Central memory CD8-positive, alpha-beta T cell (primary cell): Measurements from ENCODE around the gene EPHA6.

Experiments used
- ATAC-seq: fragments of 150-1000 bp; cut with Tn5 transposase; replicated peaks from 2 replicates; pipeline ENCODE4 v1.10.0; 2022; ENCODE audit warnings: mild to moderate bottlenecking, moderate FRiP score, moderate number of reproducible peaks; ENCODE audit not compliant: poor library complexity, severe bottlenecking; ENCODE audit errors: extremely low read depth
- DNase-seq, 2 donors: peaks; one replicate each; pipeline ENCODE4 v3.0.0; 2021; ENCODE audit warnings: low spot score in 2 of 2
- H3K27ac Mint-ChIP-seq: one replicate; pipeline ENCODE4 v1.8.0; 2022; ENCODE audit warnings: low read depth, mild to moderate bottlenecking, moderate library complexity, mixed read lengths
- H3K27me3 Mint-ChIP-seq: one replicate; pipeline ENCODE4 v1.8.0; 2022; ENCODE audit warnings: mixed read lengths
- H3K36me3 Mint-ChIP-seq: one replicate; pipeline ENCODE4 v1.8.0; 2022; ENCODE audit warnings: mild to moderate bottlenecking, moderate library complexity, mixed read lengths; ENCODE audit not compliant: insufficient read depth
- H3K4me1 Mint-ChIP-seq: one replicate; pipeline ENCODE4 v1.8.0; 2022; ENCODE audit warnings: mixed read lengths
- H3K4me3 Mint-ChIP-seq: one replicate; pipeline ENCODE4 v1.8.0; 2022; ENCODE audit warnings: mild to moderate bottlenecking, moderate library complexity, mixed read lengths
- H3K9me3 Mint-ChIP-seq: one replicate; pipeline ENCODE4 v1.8.0; 2022; ENCODE audit warnings: mixed read lengths

The EPHA6 gene

DNA sequence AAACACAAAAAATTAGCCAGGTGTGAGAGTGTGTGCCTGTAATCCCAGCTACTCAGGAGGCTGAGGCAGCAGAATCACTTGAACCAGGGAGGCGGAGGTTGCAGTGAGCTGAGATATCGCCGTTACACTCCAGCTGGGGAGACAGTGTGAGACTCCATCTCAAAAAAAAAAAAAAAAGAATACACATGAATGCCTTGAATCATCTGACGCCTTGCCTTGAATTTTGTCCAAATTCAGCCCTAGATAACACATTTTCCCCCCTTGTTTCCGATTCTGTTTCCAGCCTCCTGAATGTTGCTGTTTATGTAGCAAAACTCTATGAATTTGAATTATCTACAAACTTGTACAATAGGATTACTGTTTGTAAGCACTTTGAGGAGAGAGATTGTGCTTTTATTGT lies 851.5 kb downstream of the EPHA6 start:
- Mint-ChIP-seq H3K4me1 (no peaks in the 10 kb centered on the region), H3K27me3 (no peaks in the 10 kb centered on the region), H3K4me3 (no peak overlapping the region), H3K9me3 (no peaks in the 10 kb centered on the region), H3K27ac (no peak overlapping the region), H3K36me3 (no peaks in the 10 kb centered on the region)
- ATAC-seq (no peak), DNase-seq (no peak)

- no peak for ATAC-seq
- Mint-ChIP-seq H3K27ac (no peak overlapping the region), H3K9me3 (no peaks in the 10 kb centered on the region), H3K4me3 (no peak overlapping the region), H3K4me1 (no peaks in the 10 kb centered on the region), H3K36me3 (no peaks in the 10 kb centered on the region), H3K27me3 (no peaks in the 10 kb centered on the region)
- DNase-seq = no peak
Measured at GRCh38 chr3:97670952-97671351, 856.6 kb downstream of the EPHA6 start.

DNA sequence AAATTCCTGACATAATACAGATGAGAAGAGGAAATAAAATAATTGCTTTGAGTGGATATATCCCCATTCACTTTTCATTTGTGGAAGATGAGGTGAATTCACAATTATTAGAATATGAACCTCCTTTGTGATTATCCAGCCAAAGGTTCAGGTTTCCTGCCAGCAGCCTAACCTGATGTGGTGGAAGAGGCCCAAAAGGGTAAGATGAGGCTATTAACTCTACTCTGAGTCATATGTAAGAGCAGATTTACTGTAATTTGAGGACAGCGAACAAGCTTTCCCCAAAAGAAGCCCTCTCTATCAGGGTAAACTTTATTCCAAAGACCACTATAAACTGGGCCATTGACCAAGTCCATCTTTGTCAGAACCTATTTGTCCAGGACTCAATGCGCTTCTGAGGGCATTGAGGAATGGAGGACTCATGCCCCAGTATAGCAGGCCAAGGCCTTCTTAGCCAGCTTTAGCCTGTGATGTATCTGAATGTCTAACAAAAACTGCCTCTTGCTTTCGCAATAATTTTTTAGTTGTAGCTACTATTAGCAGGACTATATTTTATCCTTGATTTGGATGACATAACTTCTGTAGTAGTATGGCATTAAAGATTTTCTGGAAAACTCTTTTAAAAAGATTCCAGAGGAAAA lies 859.1 kb downstream of the EPHA6 start:
- Mint-ChIP-seq H3K4me1 (no peaks in the 10 kb centered on the region), H3K9me3 (no peaks in the 10 kb centered on the region), H3K27ac (no peak overlapping the region), H3K4me3 (no peak overlapping the region), H3K27me3 (no peaks in the 10 kb centered on the region), H3K36me3 (no peaks in the 10 kb centered on the region)
- no peak for DNase-seq
- ATAC-seq = no peak

DNA sequence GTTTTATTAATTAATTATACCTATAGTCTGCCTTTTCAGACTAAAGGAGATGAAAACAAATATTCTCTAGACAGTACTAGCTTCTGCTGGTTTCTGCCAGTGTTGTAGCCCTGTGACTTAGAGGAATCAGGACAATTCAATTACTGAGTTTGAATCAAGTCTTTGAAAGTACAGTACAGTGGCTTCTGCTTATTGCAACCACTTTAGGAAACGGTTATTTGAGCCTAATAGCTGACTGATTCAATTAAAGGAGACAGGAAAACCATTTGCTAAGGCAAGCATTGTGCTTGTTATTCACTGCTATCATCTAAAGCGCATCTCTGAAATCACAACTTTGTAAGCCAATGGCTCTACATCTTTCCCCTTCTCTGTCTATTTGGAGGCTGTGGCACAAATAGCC lies 860.1 kb downstream of the EPHA6 start:
- H3K9me3 Mint-ChIP-seq = no peaks in the 10 kb centered on the region
- no peaks in the 10 kb centered on the region for H3K36me3 Mint-ChIP-seq
- DNase-seq (no peak), ATAC-seq (no peak)
- H3K4me3 Mint-ChIP-seq = no peak overlapping the region
- no peak overlapping the region for H3K27ac Mint-ChIP-seq
- H3K27me3 Mint-ChIP-seq = no peaks in the 10 kb centered on the region
- no peaks in the 10 kb centered on the region for H3K4me1 Mint-ChIP-seq

- ATAC-seq (no peak), DNase-seq (no peak)
- no peaks in the 10 kb centered on the region for H3K9me3 Mint-ChIP-seq
- H3K27me3 Mint-ChIP-seq = no peaks in the 10 kb centered on the region
- H3K36me3 Mint-ChIP-seq = no peaks in the 10 kb centered on the region
- H3K27ac Mint-ChIP-seq = no peak overlapping the region
- no peak overlapping the region for H3K4me3 Mint-ChIP-seq
- no peaks in the 10 kb centered on the region for H3K4me1 Mint-ChIP-seq
Measured at GRCh38 chr3:97680210-97680609, 865.8 kb downstream of the EPHA6 start.

GRCh38 chr3:97680696-97681095 lies 866.3 kb downstream of the EPHA6 start:
- Mint-ChIP-seq H3K4me1 (no peaks in the 10 kb centered on the region), H3K27me3 (no peaks in the 10 kb centered on the region), H3K36me3 (no peaks in the 10 kb centered on the region), H3K4me3 (no peak overlapping the region), H3K27ac (no peak overlapping the region), H3K9me3 (no peaks in the 10 kb centered on the region)
- DNase-seq (no peak), ATAC-seq (no peak)

GRCh38 chr3:97684490-97684889 lies 870.1 kb downstream of the EPHA6 start:
- H3K27ac Mint-ChIP-seq = no peak overlapping the region

GRCh38 chr3:97686258-97686657 lies 871.9 kb downstream of the EPHA6 start:
- Mint-ChIP-seq H3K27me3 (no peaks in the 10 kb centered on the region), H3K4me1 (no peaks in the 10 kb centered on the region), H3K9me3 (no peaks in the 10 kb centered on the region), H3K27ac (no peak overlapping the region), H3K4me3 (no peak overlapping the region), H3K36me3 (no peaks in the 10 kb centered on the region)
- DNase-seq = no peak
- ATAC-seq = no peak

More at GRCh38 chr3:97684490-97684889, 870.1 kb downstream of the EPHA6 start:
- ATAC-seq (no peak), DNase-seq (no peak)
- Mint-ChIP-seq H3K27me3 (no peaks in the 10 kb centered on the region), H3K4me1 (no peaks in the 10 kb centered on the region), H3K36me3 (no peaks in the 10 kb centered on the region), H3K4me3 (no peak overlapping the region), H3K9me3 (no peaks in the 10 kb centered on the region)

DNA sequence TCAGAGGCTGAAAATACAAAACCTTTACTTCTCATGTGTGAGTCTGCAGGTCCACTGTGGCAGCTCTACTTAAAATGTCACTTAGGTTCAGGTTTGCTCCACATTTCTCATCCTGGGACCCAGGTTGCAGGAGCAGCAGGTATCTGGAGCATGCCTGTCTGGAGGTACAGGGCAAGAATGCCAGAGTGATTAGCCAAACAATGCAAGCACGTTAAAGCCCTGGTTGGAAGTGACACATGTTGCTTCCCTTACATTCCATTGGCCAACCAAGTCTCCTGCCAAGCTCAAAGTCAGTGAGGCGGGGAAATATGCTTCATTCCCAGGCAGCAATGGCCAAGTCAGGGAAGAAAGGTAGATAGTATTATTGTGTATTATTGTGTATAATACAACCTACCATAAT lies 873.3 kb downstream of the EPHA6 start:
- H3K36me3 Mint-ChIP-seq = no peaks in the 10 kb centered on the region
- ATAC-seq = no peak
- no peaks in the 10 kb centered on the region for H3K27me3 Mint-ChIP-seq
- H3K4me1 Mint-ChIP-seq = no peaks in the 10 kb centered on the region
- H3K9me3 Mint-ChIP-seq = no peaks in the 10 kb centered on the region
- no peak overlapping the region for H3K27ac Mint-ChIP-seq
- DNase-seq = no peak
- H3K4me3 Mint-ChIP-seq = no peak overlapping the region

DNA sequence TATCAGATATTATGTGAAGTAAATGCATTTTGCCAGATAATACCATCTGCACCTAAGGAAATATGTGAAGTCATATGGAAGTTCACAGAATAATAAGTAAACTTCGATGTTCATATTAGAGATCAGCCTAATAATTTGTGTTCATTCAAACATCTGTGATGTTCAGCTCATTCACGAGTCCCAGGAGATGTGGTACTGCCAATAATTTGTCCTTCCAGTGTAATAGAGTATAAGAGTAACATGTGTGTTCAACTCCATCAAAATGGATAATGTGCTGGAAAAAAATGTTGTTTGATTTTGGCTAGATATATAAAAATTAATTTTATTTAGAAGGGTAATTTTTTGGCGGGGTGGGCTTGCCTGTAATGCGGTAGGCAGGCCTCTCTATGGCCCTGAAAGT lies 874.7 kb downstream of the EPHA6 start:
- Mint-ChIP-seq H3K4me3 (no peak overlapping the region), H3K4me1 (no peaks in the 10 kb centered on the region), H3K9me3 (no peaks in the 10 kb centered on the region), H3K27me3 (peaks cover 9% of the 10 kb centered on the region), H3K27ac (no peak overlapping the region), H3K36me3 (no peaks in the 10 kb centered on the region)
- no peak for DNase-seq
- no peak for ATAC-seq

- H3K27ac Mint-ChIP-seq = no peak overlapping the region
Measured at GRCh38 chr3:97689962-97690361, 875.6 kb downstream of the EPHA6 start.

GRCh38 chr3:97691354-97691753 lies 877.0 kb downstream of the EPHA6 start:
- no peak overlapping the region for H3K4me3 Mint-ChIP-seq
- no peak for DNase-seq
- no peak overlapping the region for H3K27ac Mint-ChIP-seq
- no peaks in the 10 kb centered on the region for H3K9me3 Mint-ChIP-seq
- peaks cover 10% of the 10 kb centered on the region for H3K27me3 Mint-ChIP-seq
- no peaks in the 10 kb centered on the region for H3K4me1 Mint-ChIP-seq
- ATAC-seq = no peak
- no peaks in the 10 kb centered on the region for H3K36me3 Mint-ChIP-seq

More at GRCh38 chr3:97689962-97690361, 875.6 kb downstream of the EPHA6 start:
- ATAC-seq = no peak
- no peak overlapping the region for H3K4me3 Mint-ChIP-seq
- H3K36me3 Mint-ChIP-seq = no peaks in the 10 kb centered on the region
- H3K9me3 Mint-ChIP-seq = no peaks in the 10 kb centered on the region
- no peak for DNase-seq
- H3K4me1 Mint-ChIP-seq = no peaks in the 10 kb centered on the region
- peaks cover 10% of the 10 kb centered on the region for H3K27me3 Mint-ChIP-seq

DNA sequence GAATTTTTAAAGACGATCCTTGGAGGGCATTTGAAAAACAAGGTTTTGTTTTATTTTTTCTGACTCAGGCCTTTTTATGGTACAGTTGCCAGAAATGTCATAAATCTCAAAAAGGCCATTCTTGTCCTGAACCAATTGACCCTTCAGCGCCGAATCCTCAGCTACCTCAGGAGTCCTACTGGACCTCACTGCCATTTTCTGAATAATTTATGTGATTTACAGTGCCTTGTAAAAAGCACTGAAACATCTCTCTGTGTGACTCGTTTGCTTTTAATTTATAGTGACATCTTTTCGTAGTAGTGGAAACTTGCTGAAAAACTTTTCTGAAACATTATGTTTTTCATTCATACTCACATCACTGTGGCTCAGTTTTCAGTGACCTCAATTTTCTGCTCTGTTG lies 878.0 kb downstream of the EPHA6 start:
- Mint-ChIP-seq H3K4me1 (no peaks in the 10 kb centered on the region), H3K27me3 (peaks cover 10% of the 10 kb centered on the region), H3K36me3 (no peaks in the 10 kb centered on the region), H3K9me3 (no peaks in the 10 kb centered on the region), H3K27ac (no peak overlapping the region), H3K4me3 (no peak overlapping the region)
- no peak for ATAC-seq
- DNase-seq = no peak

DNA sequence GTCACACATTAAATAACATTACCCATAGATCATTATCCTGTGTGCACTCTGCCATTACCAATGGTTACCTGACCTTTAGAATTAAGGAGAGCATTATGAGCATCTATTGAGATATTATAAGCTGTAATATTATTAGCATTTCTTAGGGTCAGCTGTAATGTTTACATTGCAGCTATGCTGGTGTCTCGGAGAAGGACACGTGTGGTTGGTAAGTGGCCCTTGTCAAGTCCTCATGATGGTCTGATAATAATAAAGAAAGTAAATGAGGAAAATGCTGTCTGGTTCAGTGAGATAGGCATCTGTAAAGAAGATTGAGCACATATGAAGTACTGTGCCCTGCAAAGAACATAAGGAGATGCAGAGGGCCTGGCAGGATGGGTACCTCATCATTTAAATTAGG lies 878.4 kb downstream of the EPHA6 start:
- Mint-ChIP-seq H3K36me3 (no peaks in the 10 kb centered on the region), H3K9me3 (no peaks in the 10 kb centered on the region), H3K27ac (no peak overlapping the region), H3K4me1 (no peaks in the 10 kb centered on the region), H3K27me3 (peaks cover 10% of the 10 kb centered on the region), H3K4me3 (no peak overlapping the region)
- DNase-seq (no peak), ATAC-seq (no peak)
